Activated CD8-positive, alpha-beta memory T cell treated with anti-CD3 and anti-CD28 coated beads for 1 hour (primary cell): ENCODE measurements around the gene CYRIA.

ENCODE experiments used
- DNase-seq, 2 donors: peaks; one replicate each; pipeline ENCODE4 v3.0.0-alpha.2; 2020; ENCODE audit warnings: low read depth in 1 of 2; ENCODE audit errors: extremely low read depth in 1 of 2

CYRIA gene

DNA sequence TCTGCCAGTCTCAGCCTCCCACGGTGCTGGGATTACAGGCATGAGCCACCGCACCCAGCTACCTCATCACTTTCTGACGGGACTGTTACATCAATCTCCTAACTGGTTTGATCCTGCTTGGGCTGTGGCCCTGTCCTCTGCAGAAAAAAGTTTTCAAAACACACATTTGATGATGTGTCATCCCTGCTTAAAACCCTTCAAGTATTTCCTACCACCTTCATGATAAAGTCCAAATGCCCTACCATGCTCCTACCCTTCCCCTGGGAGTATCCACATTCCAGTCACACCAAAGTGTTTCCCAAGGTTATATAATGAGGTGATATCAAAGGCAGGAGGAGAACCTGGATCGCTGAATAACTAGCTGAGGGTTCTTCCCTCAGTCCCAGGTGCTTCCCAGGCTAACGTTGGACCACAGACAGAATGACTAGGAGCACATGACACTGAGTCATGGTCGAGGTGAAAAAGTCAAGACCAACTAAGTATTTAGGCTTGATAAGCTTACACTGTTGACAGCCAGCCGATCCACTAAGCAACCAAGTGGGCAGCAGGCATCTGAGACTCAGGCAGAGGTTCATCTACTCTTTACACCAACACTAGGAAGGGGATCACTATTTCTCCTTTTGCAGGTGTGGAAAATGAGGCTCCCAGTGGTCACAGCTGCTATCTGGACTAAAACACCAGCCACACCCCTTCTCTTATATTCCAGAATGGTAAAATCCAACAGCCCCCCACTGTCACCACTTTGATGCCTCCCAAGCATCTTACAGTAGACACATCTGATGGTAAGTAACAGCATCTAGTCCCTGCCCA lies 31.8 kb downstream of the CYRIA start:
- no peak for DNase-seq

DNA sequence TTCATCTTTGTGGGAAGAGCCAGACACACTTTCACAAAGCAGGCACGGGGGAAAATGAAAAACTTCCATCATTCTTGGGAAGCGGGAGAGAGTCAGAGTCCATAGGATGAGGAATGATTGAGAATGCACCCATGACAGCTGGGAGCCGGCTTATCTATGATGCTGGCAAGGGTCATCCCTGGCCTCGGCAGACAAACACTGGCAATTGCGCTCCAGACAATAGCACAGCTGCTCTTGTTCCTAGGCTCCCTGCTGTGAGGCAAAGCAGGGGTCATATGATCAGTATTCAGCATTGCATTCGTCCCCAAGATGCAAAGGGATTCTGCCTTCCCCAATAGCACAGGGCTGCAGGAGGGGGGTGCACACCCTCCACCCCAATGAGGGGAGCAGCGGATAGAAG lies 33.0 kb downstream of the CYRIA start:
- DNase-seq = no peak

DNA sequence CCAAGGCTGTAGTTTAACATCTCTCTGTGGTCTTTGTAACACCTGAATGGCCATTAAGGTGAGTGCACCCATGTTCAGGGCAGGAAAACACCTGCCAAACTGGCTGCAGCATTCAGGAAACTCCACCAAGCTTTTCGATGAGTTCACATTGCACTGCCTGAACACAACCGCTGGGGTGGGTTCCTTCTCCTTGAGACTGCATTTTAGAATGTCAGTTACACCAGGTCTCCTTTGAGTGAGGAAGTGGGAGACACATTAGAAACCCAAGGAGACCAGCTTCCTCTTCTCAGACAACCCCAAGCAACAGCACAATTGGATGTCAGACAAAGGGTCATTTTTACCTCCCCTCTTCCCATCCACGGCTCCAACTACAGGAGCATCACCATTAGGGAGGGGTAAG lies 35.2 kb downstream of the CYRIA start:
- no peak for DNase-seq

- no peak for DNase-seq
Measured at GRCh38 chr2:16629770-16630169, 35.9 kb downstream of the CYRIA start.

GRCh38 chr2:16629044-16629443 lies 36.6 kb downstream of the CYRIA start:
- no peak for DNase-seq

DNA sequence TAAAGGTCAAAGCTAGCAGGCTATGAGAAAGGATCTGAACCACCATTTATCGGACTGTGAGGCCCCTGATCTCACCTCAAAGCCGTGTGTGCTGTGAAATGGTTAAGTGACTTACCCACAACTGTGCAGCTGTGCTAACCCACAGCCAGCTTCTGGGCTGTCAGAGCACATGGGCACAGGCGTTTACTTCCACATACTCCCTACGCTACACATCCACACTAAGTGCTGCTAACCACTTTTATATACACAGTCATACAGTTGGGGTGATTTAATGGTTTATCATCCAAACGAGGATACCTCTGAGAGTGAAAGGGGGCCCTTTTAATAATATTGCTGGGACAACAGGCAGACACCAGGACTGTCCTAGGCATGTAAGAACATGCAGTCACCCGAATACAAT lies 37.3 kb downstream of the CYRIA start:
- no peak for DNase-seq

DNA sequence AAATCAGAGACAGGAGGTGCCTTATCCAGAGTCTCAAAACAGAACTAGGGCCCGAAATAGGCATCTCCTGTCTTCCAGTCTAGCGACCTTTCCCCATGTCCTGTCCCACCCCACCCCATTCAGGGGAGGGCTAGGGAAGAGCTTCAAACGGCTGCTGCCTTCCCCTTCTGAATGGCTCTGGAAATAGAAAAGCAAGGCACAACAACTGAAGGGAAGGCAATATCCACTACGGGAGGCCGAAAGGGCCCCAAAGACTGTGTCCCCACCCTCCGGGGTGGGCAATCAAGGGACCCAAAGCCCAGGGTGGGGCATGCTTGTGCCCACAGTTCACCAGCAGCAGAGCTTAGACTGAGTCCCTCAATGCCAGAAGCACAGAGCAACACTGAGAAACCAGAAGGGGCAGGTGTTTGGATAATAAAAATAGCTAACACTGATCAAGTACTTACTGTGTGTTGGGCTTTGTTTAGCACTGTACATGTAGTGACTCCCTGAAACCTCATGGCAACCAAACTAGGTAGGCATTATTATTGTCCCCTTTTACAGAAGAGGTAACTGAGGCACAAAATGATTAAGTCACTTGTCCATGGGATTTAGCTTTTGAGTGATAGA lies 38.5 kb downstream of the CYRIA start:
- no peak for DNase-seq

DNA sequence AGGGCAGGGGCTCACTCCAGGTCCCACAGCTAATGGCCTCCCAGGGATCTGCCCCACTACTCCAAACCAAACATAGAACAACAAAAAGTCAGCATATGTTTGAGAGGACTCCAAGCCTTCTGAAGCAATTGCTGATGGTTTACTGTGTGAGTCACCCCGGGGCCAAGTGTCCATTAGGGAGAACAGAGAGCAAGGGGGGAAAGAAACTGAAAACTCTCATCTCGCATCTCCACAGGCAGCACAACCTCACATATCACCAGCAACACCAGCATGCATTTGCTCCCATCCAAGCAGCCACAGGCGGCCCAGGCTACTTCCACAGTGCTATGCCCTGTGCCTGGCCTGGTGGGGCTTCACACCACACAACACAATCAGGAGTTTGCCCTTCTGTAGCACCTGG lies 39.1 kb downstream of the CYRIA start:
- no peak for DNase-seq

GRCh38 chr2:16625759-16626158 lies 39.9 kb downstream of the CYRIA start:
- no peak for DNase-seq

GRCh38 chr2:16625201-16625729 lies 40.4 kb downstream of the CYRIA start:
- DNase-seq = no peak

- DNase-seq = no peak
Measured at GRCh38 chr2:16624436-16624780, 41.2 kb downstream of the CYRIA start.

DNA sequence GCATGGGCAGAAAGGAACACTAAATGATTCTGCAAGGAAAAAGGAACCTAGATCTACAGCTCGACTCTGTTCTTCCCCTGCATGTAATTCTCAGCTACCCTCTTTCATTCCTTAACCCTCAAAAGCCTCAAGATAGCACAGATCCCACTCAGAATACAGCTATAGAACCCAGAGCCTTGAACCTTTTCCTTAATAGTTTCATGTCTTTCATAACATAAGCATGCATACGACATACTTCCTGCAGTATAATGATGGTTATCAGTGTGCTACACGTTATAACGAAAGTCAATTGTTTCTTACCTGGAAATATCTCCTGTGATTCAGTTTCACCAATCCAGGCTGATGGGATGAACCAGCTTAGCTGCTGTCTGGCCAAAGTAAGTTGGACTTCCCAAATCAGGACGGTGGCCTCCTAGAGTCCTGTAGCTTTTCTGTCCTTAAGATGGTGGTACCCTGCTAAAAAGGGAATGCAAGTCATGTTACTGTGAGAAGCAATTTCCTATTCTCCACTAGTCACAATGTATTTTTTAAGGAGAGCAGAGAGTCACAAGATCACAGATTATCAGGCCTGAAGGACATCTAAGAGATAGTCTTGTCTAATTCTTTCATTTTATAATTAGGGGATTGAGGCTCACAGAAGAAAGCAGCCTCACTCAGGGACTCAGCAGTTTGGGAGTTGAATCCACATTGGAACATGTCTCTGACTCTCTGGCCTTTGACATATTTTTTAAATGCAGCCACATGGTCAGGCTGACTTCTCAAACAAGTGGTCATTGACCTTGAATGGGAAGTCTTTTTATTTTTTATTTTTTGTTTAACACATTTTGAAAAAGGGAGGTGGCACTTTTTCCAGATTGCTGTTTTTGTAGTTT lies 41.8 kb downstream of the CYRIA start:
- DNase-seq = no peak

GRCh38 chr2:16623031-16623430 lies 42.6 kb downstream of the CYRIA start:
- DNase-seq = no peak

DNA sequence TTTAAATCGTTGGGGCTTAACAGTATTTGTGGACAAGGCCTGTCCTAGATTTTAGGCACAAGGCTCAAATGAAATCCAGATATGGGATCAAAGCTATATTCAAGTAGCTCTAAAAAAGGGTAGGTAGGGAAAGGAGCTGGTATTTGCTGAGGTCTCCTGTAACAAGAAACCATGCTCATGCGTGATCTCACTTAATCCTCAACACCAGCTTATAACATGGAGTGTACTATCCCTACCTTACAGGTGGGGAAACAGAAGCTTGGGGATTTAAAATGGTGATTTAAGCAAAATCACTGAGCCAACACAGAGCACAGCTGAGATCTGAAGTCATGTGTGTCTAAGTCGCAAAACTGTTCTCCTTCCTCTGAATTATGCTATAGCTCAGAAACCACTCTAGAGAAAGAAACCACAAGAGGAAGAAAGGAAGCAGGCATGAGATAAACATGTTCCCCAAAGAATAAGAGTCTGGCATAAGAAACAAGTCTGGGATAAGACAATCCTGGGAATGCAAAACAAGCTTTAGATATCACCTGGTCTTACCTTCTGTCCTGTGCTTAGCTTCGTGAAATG lies 43.1 kb downstream of the CYRIA start:
- no peak for DNase-seq

DNA sequence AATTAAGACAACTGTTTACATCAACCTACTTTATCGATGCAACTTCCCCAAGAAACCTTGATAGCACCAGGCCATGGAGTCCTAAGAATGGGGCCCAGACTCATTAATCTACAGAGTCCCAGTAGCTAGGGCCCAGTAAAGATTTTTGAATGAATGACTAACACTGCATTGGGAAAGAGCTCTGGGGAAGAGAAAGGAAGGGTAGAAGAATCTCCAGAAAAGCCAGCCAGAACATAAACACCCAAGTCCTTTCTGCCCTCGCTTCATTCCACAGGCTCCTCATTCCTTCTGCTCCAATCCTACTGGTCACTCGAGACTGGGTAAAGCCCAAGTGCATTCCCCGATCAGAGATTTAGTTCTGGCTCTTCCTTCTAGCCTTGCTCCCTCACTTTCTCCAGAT lies 44.3 kb downstream of the CYRIA start:
- no peak for DNase-seq

DNA sequence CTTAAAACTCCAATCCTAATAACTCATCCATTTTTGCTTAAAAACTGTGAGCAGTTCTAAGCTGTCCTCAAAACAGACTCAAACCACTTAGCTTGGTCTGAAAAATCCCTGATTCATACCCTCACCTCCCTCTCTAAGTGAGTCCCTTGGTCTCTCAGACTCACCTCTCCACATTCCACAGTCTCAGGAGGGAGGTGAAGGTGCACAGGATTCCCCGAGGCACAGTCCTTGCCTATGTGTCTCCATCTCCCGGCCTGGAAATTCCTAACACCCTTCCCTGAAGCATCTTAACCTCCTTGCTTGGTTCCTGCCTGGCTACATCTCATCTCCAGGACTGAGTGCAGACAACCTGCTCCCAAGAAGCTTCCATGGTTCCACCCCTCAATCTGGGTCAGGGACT lies 45.0 kb downstream of the CYRIA start:
- DNase-seq = no peak

GRCh38 chr2:16619576-16620245 lies 45.9 kb downstream of the CYRIA start:
- DNase-seq = no peak

GRCh38 chr2:16617282-16618266 lies 48.1 kb downstream of the CYRIA start:
- no peak for DNase-seq
